ENCODE data around the gene TBC1D3B. TPM values are rescaled to one million over a fixed set of nuclear protein-coding genes. Genes with fewer than 3 reads are reported as not detected.
"Not testable (repeated sequence)": the region's sequence is repeated elsewhere in the genome, so short reads cannot be mapped to it uniquely, and the experiment has no call there.

TBC1D3B gene
- total RNA-seq, 1 experiment from 2014 or later = 0.66 TPM

DNA sequence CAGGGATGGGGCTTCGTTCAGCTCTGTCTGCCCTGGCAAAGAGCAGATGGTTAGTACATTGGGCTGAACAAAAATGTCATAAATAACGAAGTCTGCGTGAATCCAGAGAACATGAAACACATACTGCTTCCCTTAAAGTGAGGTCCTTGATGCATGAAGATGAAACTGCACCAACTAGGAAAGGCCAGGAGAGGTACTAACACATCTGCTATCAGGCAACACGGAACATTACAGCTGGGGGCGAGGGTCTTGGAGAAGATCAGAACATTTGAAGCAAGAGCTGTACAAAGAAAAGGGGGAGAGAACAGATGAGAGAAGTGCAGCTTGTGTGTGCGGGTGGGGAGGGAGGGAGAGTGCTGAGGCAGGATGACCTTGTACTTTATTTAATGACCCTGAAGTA is 30.9 kb upstream of the TBC1D3B start:
- H3K4me1 ChIP-seq (replicated peaks); H3K27ac ChIP-seq; DNase-seq (ENCODE audit: low read depth in 1 of 2, low spot score in 2 of 2); H3K27me3 ChIP-seq (replicated peaks); H3K36me3 ChIP-seq; H3K4me3 ChIP-seq; H3K9me3 ChIP-seq (replicated peaks): not testable (repeated sequence)

DNA sequence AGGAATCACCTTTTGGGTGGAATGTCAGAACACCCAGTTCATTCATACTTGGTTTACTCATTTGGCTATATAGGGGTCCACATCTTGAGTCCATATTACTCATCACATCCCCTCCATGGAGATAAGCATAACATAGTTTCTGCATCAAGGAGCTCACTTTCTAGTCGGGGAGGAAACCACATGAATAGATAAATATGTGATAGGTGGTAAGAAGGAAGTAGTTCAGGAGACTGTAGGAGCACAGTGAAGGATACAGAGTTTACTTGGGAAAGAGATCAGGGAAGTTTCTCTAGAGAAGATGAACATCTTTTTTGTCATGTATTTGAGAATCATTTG is 30.0 kb upstream of the TBC1D3B start:
- H3K4me1 ChIP-seq (replicated peaks); H3K9me3 ChIP-seq (replicated peaks); DNase-seq (ENCODE audit: low read depth in 1 of 2, low spot score in 2 of 2); H3K4me3 ChIP-seq; H3K27me3 ChIP-seq (replicated peaks); H3K36me3 ChIP-seq; H3K27ac ChIP-seq: not testable (repeated sequence)

DNA sequence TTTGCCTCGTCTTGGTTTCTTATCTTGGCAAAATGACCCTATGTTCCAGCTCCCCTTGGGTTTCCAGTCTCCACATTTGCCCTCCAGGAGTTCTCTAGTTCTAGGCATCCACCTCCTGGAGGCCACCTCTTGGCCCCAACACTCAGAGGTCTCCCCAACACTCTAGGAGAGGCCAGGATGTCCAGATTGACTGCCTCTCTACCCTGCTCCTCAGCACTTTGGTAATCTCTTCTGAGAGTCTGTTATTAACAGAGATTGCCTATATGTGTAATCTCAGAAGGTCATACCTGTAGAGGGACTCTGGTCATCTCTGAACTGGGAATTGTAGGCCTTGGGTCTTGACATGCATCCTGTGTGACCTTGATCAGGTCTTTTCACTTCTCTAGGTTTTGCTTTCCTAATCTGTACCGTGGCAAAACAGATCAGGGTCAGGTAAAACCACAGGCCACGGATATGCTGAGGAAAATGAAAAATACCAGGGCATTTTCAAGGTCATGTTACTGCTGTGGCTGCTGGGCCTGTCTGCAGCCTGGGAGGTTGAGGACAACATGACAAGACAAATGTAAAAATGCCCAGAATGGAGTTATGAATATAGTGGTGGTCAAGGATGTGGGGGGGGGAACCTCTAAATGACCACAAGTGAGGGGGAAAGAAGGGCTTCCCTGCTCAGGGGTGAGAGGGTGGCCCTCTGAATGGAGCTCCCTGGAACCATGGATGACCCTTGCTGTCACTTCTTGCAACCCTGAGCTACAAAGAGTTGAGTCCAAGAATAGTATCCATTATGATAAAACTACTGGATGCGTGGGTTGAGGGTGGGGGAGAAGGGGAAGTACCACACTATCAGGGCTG is 29.4 kb upstream of the TBC1D3B start:
- no peaks in the 10 kb centered on the region for H3K9me3 ChIP-seq (replicated peaks)
- no peaks in the 10 kb centered on the region for H3K4me1 ChIP-seq (replicated peaks)
- H3K4me3 ChIP-seq = no peak overlapping the region
- DNase-seq (ENCODE audit: low read depth in 1 of 2, low spot score in 2 of 2) = no peak
- H3K27ac ChIP-seq = no peak overlapping the region
- H3K36me3 ChIP-seq = no peaks in the 10 kb centered on the region
- H3K27me3 ChIP-seq (replicated peaks) = peaks cover 6% of the 10 kb centered on the region

DNA sequence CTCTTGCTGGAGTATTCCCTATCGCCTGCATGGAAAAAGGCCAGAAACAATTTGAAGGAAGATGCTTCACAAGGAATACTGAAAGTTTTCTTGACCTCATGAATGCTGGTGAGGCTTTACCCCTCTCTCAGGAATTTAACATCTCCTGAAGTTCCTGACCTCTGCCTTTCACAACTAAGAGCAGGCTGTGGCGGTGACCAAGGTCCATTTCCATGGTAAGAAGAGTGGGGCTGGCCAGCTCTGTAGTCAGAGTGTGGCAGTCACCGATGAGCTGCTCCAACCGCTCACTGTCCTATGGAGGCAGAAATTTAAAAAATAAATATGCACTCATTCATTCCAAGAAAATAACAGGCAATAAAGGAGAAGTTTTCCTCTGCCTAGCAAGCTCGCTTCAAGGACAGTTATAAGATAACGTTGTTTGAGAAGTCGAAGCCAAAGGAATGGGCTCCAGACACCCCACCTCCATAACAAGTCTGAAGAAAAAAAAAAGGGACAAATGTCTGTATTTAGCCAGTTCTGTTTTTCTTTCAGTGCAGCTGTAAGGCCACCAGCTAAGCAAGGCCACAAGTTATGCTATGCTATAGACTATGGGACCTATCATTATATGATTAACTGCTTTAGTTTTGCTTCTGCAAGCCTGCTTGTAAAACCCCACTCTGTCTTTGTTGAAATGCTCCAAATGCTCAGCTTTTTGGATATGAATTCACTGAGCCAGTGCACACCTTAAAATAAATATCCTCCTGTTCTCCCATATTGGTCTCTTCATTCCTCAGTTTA is 28.5 kb upstream of the TBC1D3B start:
- Histone ChIP-seq H3K36me3 (no peaks in the 10 kb centered on the region), H3K27me3 (replicated peaks) (peaks cover 6% of the 10 kb centered on the region), H3K4me3 (no peak overlapping the region), H3K27ac (no peak overlapping the region), H3K9me3 (replicated peaks) (no peaks in the 10 kb centered on the region), H3K4me1 (replicated peaks) (no peaks in the 10 kb centered on the region)
- DNase-seq (ENCODE audit: low read depth in 1 of 2, low spot score in 2 of 2) = no peak

DNA sequence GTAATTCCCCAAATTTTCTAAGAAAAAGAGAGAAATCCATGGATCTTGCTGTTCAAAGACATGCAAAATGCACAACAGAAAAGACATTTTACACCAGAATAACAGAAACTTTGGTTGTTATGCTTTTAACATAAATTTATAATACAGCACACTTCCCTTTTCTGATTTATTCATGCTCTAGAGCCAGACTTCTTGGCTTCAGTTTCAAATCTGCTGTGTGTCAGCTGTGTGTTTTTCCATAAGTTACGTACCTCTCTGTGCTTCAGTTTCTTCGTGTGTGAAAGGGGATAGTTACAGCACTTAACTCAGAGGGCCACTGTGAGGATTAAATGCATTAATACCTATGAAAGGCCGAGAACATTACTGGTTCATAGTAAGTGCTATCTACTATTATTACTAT is 26.9 kb upstream of the TBC1D3B start:
- H3K27ac ChIP-seq = no peak overlapping the region
- no peaks in the 10 kb centered on the region for H3K9me3 ChIP-seq (replicated peaks)
- no peak overlapping the region for H3K4me3 ChIP-seq
- H3K4me1 ChIP-seq (replicated peaks) = no peaks in the 10 kb centered on the region
- no peaks in the 10 kb centered on the region for H3K36me3 ChIP-seq
- DNase-seq (ENCODE audit: low read depth in 1 of 2, low spot score in 2 of 2) = no peak
- peaks cover 4% of the 10 kb centered on the region for H3K27me3 ChIP-seq (replicated peaks)

DNA sequence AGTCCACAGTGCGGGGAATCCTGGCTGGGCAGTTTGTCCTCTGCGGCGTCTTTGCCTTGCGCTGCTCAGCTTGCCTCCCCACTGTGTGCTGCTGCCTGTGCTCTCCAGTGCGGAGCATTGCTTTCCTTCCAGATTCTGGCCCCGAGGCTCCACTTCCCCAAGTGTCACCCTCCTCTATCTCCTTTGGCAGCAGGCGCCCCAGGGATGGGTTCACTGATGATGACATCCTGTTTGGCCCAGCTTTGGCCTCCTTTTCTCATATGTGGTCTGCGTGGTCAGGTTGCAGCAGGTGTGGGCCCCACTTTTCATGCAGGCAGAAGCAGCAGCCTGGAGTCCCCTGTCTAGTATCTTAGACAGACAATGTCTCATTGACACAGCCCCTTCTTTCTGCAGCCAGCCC is 25.1 kb upstream of the TBC1D3B start:
- H3K4me1 ChIP-seq (replicated peaks); DNase-seq (ENCODE audit: low read depth in 1 of 2, low spot score in 2 of 2); H3K9me3 ChIP-seq (replicated peaks); H3K27me3 ChIP-seq (replicated peaks); H3K36me3 ChIP-seq; H3K4me3 ChIP-seq; H3K27ac ChIP-seq: not testable (repeated sequence)

DNA sequence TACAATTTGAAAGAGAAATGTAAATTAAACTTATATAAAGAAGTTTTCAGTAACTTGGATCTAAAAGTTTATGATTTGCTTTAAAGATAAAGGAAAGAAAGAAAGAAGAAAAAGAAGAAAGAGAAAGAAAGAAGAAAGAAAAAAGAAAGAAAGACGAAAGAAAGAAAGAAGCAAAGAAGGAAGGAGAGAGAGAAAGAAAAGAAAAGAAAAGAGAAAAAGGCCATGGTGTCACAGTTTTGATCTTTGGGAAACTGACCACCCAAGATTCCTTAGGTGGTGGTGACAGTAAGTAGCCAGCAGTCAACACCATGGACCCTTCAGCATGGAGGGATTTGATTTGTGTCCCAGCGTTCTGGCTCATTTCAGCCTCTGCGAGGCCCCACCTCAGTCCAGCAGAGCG is 24.7 kb upstream of the TBC1D3B start:
- H3K27ac ChIP-seq; H3K4me1 ChIP-seq (replicated peaks); DNase-seq (ENCODE audit: low read depth in 1 of 2, low spot score in 2 of 2); H3K9me3 ChIP-seq (replicated peaks); H3K4me3 ChIP-seq; H3K36me3 ChIP-seq; H3K27me3 ChIP-seq (replicated peaks): not testable (repeated sequence)

DNA sequence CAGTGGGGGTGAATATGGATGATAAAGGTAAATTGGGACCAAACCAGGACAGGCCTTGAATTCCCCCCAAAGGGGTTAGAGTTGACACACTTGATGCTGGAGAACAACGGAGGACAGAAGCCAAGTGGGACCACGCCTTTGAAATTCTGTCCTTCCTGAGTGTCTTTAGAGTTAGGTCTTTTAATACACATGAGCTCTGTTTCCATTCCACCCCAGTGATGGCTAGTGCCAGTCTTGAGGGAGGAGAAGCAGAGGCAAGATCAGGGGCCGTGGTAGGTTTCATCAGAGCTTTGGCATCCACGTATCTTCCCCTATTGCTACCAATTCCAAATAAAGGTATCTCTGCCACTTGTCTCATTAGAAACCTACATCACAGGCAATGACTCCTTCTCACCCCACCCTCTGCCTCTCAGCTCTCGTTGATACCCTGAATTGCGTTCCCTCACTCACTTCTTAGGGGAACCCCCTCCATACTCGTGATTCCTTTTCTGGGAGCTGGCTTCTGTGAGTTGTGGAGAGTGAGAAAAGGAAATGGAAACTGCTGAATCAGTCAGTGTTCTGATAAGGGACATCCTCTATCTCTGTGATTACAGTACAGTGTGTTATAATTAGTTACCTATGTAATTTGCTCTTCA is 22.5 kb upstream of the TBC1D3B start:
- H3K4me1 ChIP-seq (replicated peaks) = no peaks in the 10 kb centered on the region
- no peaks in the 10 kb centered on the region for H3K36me3 ChIP-seq
- H3K27me3 ChIP-seq (replicated peaks) = no peaks in the 10 kb centered on the region; the same call in none of the 2 replicates
- no peak overlapping the region for H3K27ac ChIP-seq
- H3K4me3 ChIP-seq = no peak overlapping the region
- H3K9me3 ChIP-seq (replicated peaks) = no peaks in the 10 kb centered on the region
- DNase-seq (ENCODE audit: low read depth in 1 of 2, low spot score in 2 of 2) = peak in 1 of 2 experiments; percentile 36

DNA sequence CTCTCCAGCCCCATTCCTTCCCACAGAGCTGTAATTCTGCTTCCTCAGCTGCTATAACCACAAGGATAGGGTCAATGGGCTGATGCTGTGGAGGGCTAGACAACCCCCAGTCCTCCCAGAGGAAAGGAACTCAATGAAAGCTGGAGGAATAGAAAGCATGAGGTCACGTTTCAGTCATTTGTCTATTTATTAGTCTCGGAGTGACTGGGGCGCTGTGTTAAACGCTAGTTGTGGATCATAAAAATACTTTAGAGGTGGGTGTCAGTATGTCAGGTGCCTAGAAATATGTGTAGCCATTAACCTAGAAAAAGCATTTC is 20.9 kb upstream of the TBC1D3B start:
- H3K4me3 ChIP-seq = no peak overlapping the region

DNA sequence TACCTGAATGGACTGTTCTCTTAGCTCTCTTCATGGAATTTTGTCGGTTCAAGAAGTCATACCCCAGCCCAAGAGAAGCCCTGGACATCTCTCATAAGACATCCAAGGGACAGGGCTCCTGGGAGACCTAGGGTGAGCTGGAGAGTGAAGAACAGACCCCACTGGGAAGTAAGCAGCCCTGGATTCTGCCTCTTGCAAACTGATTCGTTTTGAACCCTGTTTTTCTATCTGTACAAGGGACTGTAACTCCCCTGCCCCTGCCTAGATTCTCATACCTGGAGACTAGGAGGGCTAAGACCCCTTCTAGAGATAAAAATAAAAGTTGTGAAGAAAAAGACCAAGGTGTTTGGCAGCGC is 19.7 kb upstream of the TBC1D3B start:
- H3K27ac ChIP-seq = no peak overlapping the region
- peaks cover 6% of the 10 kb centered on the region for H3K27me3 ChIP-seq (replicated peaks)
- no peaks in the 10 kb centered on the region for H3K9me3 ChIP-seq (replicated peaks)
- peak in 1 of 2 experiments; percentile 31 for DNase-seq (ENCODE audit: low read depth in 1 of 2, low spot score in 2 of 2)
- H3K36me3 ChIP-seq = no peaks in the 10 kb centered on the region
- no peaks in the 10 kb centered on the region for H3K4me1 ChIP-seq (replicated peaks)
- no peak overlapping the region for H3K4me3 ChIP-seq

More for the DNA sequence above, 20.9 kb upstream of the TBC1D3B start:
- Histone ChIP-seq H3K36me3 (no peaks in the 10 kb centered on the region), H3K4me1 (replicated peaks) (no peaks in the 10 kb centered on the region), H3K27me3 (replicated peaks) (peaks cover 6% of the 10 kb centered on the region), H3K27ac (no peak overlapping the region), H3K9me3 (replicated peaks) (no peaks in the 10 kb centered on the region)
- DNase-seq (ENCODE audit: low read depth in 1 of 2, low spot score in 2 of 2) = peak in 1 of 2 experiments; percentile 20

DNA sequence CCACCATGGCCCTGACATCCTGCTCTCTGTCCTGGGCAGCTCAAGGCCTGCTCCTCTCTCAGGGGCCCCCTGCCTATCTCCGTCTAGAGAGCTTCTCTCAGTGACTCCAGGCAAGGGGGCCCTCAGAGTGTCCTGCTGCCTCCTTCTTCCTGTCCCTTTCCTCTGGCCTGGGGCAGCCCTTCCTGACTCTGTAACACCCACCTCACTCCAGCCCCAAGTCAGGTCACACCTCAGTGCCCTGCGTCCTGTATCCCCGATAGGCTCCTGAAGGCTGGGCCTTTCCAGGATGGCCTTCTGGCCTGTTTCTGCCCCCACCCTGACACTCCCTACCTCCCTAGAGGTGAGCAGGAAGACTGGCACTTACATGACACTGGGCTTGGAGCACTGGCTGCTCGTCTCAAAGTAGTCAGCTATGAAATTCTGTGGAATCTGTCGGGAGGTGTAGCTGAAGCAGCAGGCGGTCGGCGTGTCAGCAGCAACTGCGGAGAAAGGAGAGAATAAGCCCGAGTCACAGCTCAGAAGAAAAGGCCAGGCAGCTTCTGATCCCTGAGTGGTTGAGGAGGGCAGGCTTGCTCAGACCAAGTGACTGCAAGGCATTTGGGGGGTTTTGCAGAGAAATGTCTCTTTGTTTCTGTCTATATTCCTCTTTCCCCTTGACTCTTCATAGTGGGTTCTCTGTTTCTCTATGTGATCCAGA is 19.1 kb upstream of the TBC1D3B start:
- H3K4me1 ChIP-seq (replicated peaks) = no peaks in the 10 kb centered on the region
- H3K36me3 ChIP-seq = no peaks in the 10 kb centered on the region
- H3K27ac ChIP-seq = no peak overlapping the region
- peak in 1 of 2 experiments; percentile 48 for DNase-seq (ENCODE audit: low read depth in 1 of 2, low spot score in 2 of 2)
- H3K27me3 ChIP-seq (replicated peaks) = peaks cover 7% of the 10 kb centered on the region
- H3K9me3 ChIP-seq (replicated peaks) = no peaks in the 10 kb centered on the region
- H3K4me3 ChIP-seq = no peak overlapping the region

DNA sequence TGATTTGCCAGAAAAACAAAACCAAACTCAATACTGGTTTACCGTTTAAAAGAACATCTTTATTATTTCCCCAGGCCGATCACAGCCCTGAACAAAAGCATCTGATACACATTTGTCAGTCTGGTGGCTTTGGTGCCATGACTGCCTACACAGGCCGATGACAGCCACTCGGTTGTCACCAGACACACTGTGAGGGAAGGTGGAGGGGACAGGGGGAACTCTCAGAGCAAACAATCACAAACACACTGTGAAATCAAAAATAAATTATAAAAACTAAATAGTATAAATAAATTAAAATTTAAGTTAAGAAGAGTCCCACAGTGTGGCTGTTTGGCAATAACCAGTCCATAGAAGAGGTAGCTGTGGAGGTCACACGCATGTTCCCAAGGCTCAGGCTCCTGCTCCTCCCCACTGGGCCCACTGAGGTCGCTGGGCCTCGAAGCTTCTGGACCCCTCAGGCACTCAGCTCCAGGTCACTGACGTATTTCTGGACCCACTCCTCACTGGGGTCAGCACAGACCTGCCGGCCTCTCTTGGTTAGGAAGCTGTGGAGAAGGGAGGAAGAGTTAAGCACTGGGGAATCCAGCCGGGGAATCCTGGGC is 18.5 kb upstream of the TBC1D3B start:
- not testable (repeated sequence) for H3K4me3 ChIP-seq; H3K27ac ChIP-seq; H3K36me3 ChIP-seq; H3K9me3 ChIP-seq (replicated peaks); H3K4me1 ChIP-seq (replicated peaks); H3K27me3 ChIP-seq (replicated peaks)
- DNase-seq (ENCODE audit: low read depth in 1 of 2, low spot score in 2 of 2) = peak in 1 of 2 experiments; percentile 42

DNA sequence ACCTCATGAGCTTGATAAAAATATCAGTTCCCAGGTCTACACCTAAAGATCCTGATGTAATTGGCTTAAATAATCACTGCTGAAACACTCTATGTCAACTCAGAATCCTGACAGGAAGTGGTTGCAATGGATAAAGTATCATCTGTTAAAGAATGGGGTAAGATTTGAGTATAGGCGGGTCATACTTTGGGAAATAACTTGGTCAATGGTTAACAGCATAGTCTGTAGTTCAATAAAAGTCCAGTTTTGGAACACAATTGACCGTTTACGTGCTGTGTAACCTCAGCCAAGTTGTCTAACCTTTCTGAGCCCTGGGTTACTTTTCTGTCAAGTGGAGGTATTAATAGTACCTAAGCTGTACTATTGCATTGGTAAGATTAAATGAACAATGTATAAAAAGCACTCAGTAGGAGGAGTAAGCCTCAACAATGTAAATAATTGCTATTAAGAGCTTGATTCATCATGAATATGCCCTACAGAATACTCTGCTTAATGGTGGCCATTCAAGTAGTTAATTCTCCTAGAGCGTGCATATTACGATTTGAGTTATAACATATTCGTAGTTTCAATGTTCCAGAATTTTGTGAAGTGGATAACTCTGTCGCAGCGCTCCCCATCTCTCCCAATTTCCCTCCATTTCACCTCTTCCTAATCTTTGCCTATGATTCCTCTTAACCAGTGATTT is 17.9 kb upstream of the TBC1D3B start:
- not testable (repeated sequence) for H3K4me3 ChIP-seq; H3K27me3 ChIP-seq (replicated peaks); DNase-seq (ENCODE audit: low read depth in 1 of 2, low spot score in 2 of 2); H3K4me1 ChIP-seq (replicated peaks); H3K9me3 ChIP-seq (replicated peaks); H3K36me3 ChIP-seq; H3K27ac ChIP-seq

Data from SJSA1 (cell line).